Transverse colon (tissue), 4 donors: ENCODE data around the gene LMX1A. TPM values are rescaled to one million over a fixed set of nuclear protein-coding genes. Genes with fewer than 3 reads are reported as not detected.

ENCODE experiments used
- DNase-seq: peaks from one replicate; pipeline ENCODE4 v3.0.0-alpha.2; 2019
- H3K27ac ChIP-seq, 4 donors: fragments of 200-600 bp; sonication (generic); 2 replicates each; pipeline ENCODE4 v1.5.1; 2016 to 2018; ENCODE audit warnings: inconsistent platforms in 4 of 4
- H3K27me3 ChIP-seq: fragments of 200-600 bp; sonication (generic); 2 replicates; pipeline ENCODE4 v1.5.1; 2017; ENCODE audit warnings: inconsistent platforms
- H3K36me3 ChIP-seq, 4 donors: fragments of 200-600 bp; sonication (generic); 2 replicates each; pipeline ENCODE4 v1.5.1; 2017 to 2019; ENCODE audit warnings: inconsistent platforms in 4 of 4
- H3K4me1 ChIP-seq, 4 donors: fragments of 200-600 bp; sonication (generic); 2 replicates each; pipeline ENCODE4 v1.5.1; 2017 to 2020; ENCODE audit warnings: inconsistent platforms in 4 of 4
- H3K4me3 ChIP-seq, 4 donors: fragments of 200-600 bp; sonication (generic); 1 replicate in 1 of 4; 2 replicates in 3 of 4; pipeline versions ENCODE4 v1.5.1 to v1.6.1; 2017 to 2019; ENCODE audit warnings: inconsistent platforms in 4 of 4
- H3K9me3 ChIP-seq, 2 donors: fragments of 200-600 bp; sonication (generic); 2 replicates each; pipeline ENCODE4 v1.5.1; 2017 to 2019; ENCODE audit warnings: inconsistent platforms in 2 of 2
- EP300 ChIP-seq: sonication (generic); formaldehyde crosslinking; IDR thresholded peaks from one replicate; pipeline ENCODE4 v1.6.1; 2017; ENCODE audit warnings: antibody characterized with exemption, low read depth
- POLR2A ChIP-seq: fragments of 450-650 bp; IDR thresholded peaks from one replicate; pipeline ENCODE4 v1.6.1; 2016; ENCODE audit warnings: antibody characterized with exemption, mild to moderate bottlenecking, moderate library complexity
- POLR2AphosphoS5 ChIP-seq, 3 donors: sonication (generic); formaldehyde crosslinking; IDR thresholded peaks; one replicate each; pipeline ENCODE4 v1.6.1; 2016; ENCODE audit warnings: antibody characterized with exemption in 3 of 3
- WGBS, 2 donors: methylation state at CpG; one replicate each; pipeline ENCODE4 v1.1.5; 2018; ENCODE audit warnings: low coverage in 1 of 2; 5-methylcytosine and 5-hydroxymethylcytosine counted together
- in situ Hi-C, 4 donors: fragments of 200-750 bp; cut with MboI; loops; one replicate each; pipeline versions ENCODE4 v1.15.0 to v1.15.1; 2017; ENCODE audit warnings: low sequenced_read_pairs in 3 of 4, low pct_ligation_motif_present in 1 of 4, low pct_unique_long_range_greater_than_20kb in 1 of 4
- intact Hi-C: fragments of 100-400 bp; cut with DNase I; formaldehyde crosslinking; loops from one replicate; pipeline ENCODE4 v1.15.1; 2023; ENCODE audit warnings: low total_unique reads
- total RNA-seq, 4 donors: library from RNA; depleted of rRNA; stranded (reverse); fragments of >200 nt; gene quantifications; one replicate each; pipeline ENCODE4 v1.1.0, GENCODE V29; 2016
- TF ChIP-seq, protein P1 (sequence below), 5 experiments: fragments of 200-600 bp in 3 of 5; fragments of 450-650 bp in 2 of 5; sonication (generic) in 3 of 5; IDR thresholded peaks; 1 replicate in 2 of 5; 2 replicates in 3 of 5; pipeline ENCODE4 v1.5.1; 2016 to 2017; ENCODE audit warnings: antibody characterized with exemption in 5 of 5, inconsistent platforms in 3 of 5, mild to moderate bottlenecking in 2 of 5, moderate library complexity in 1 of 5

LMX1A gene
- total RNA-seq, 4 donors from 2014 or later = 0.41 to 0.79 TPM; not detected in 2

DNA sequence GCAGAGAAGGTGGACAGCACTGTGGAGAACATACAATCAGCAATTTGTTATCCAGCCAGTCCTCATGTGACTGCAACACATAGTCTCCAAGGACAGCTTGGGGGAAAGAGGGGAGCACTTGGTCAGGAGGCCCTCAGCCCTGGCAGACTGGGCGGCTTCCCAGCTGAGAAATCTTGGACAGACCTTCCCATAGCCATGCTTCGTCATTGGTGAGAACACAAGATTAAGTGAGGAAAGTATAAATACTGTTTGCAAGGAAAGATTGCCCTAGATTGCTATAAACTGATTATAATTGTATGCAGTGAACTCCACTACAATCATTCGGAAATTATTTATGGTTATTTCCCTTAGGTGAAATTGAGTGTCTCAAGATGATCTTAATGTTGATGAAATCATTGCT is 131.5 kb downstream of the LMX1A start:
- Histone ChIP-seq H3K4me3 (no peak overlapping the region), H3K36me3 (no peaks in the 10 kb centered on the region), H3K27me3 (no peaks in the 10 kb centered on the region), H3K4me1 (no peaks in the 10 kb centered on the region), H3K27ac (no peak overlapping the region), H3K9me3 (no peaks in the 10 kb centered on the region)
- no peak for DNase-seq
- WGBS, 2 donors = 72 to 100% methylated on average over 1 to 3 of the region's 3 CpGs
- in situ Hi-C loops (no loop called here), intact Hi-C loops (no loop called here)
- TF ChIP-seq POLR2A (no peak), EP300 (no peak), POLR2AphosphoS5 (IDR thresholded peaks at IDR 0.05) (no peak)
- TF ChIP-seq, protein P1, sequence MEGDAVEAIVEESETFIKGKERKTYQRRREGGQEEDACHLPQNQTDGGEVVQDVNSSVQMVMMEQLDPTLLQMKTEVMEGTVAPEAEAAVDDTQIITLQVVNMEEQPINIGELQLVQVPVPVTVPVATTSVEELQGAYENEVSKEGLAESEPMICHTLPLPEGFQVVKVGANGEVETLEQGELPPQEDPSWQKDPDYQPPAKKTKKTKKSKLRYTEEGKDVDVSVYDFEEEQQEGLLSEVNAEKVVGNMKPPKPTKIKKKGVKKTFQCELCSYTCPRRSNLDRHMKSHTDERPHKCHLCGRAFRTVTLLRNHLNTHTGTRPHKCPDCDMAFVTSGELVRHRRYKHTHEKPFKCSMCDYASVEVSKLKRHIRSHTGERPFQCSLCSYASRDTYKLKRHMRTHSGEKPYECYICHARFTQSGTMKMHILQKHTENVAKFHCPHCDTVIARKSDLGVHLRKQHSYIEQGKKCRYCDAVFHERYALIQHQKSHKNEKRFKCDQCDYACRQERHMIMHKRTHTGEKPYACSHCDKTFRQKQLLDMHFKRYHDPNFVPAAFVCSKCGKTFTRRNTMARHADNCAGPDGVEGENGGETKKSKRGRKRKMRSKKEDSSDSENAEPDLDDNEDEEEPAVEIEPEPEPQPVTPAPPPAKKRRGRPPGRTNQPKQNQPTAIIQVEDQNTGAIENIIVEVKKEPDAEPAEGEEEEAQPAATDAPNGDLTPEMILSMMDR (IDR thresholded peaks at IDR 0.05) = no peak

DNA sequence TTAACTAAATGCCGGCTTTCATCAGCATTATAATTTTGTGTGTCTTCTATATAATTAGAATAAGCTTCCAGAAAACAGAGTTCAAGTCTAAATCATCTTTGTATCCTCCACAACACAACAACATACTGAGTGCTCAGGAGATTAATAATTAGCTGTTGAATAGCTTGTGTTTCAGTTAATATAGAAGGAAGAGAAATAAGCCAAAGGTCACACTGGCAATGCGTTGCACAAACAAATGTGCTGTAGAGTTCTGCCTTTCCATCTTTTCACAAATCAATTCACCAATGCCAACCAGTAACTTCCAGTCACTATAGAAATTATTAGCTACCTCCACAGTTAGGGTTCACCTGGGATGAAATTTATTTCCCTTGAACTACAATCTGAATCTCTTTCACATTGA is 132.0 kb downstream of the LMX1A start:
- Histone ChIP-seq H3K27ac (no peak overlapping the region), H3K36me3 (no peaks in the 10 kb centered on the region), H3K9me3 (no peaks in the 10 kb centered on the region), H3K4me3 (no peak overlapping the region), H3K27me3 (no peaks in the 10 kb centered on the region), H3K4me1 (no peaks in the 10 kb centered on the region)
- in situ Hi-C loops (no loop called here), intact Hi-C loops (no loop called here)
- 88 to 96% methylated on average over 2 of the region's 2 CpGs for WGBS, 2 donors
- no peak for DNase-seq
- TF ChIP-seq EP300 (no peak), POLR2AphosphoS5 (IDR thresholded peaks at IDR 0.05) (no peak), POLR2A (no peak)
- TF ChIP-seq, protein P1 (IDR thresholded peaks at IDR 0.05) = no peak

DNA sequence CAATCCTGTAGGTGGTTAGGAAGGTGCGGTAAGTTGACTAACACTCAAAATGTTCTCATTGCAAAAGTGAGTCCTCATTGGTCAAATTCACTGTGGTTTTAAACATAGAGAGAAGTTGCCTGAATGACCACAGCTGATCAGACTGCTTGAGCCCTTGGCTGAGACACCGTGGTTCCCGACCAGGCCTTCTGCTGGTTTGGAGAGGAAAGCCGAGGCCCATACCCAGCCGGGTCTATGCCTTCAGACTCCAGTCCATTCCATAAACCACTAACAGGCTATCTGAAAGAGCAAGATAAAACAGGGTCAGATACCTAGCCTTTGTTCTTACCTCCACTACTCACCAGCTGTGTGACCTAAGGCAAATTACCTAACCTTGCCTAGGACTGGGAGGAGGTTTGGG is 133.9 kb downstream of the LMX1A start:
- H3K36me3 ChIP-seq = no peaks in the 10 kb centered on the region
- no peak overlapping the region for H3K4me3 ChIP-seq
- DNase-seq = no peak
- 83% methylated on average over 1 to 5 of the region's 5 CpGs for WGBS, 2 donors
- no peaks in the 10 kb centered on the region for H3K4me1 ChIP-seq
- H3K9me3 ChIP-seq = no peaks in the 10 kb centered on the region
- intact Hi-C loops = no loop called here
- H3K27ac ChIP-seq = no peak overlapping the region
- no peaks in the 10 kb centered on the region for H3K27me3 ChIP-seq
- TF ChIP-seq POLR2AphosphoS5 (IDR thresholded peaks at IDR 0.05) (no peak), POLR2A (no peak), EP300 (no peak)
- TF ChIP-seq, protein P1 (IDR thresholded peaks at IDR 0.05) = no peak
- in situ Hi-C loops = no loop called here

DNA sequence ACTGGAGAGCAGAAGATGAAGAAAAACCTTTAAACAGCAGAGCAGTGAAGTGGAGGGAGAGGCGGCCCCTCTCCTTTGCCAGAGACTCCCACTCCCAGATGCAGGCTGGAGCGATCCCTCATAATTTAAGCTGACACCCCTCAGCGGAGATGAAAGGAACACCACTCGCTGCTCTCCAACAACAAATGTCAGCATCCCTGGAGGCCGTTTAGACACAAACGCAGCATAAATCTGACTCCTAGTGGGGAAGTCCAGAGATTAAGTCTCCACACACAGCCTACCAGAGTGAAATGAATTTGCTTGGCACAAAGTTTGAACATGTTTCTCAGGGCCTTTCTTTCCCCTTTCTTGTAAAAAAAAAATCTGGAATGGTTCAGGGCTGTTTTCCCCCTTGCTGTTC is 137.8 kb downstream of the LMX1A start:
- Histone ChIP-seq H3K27me3 (no peaks in the 10 kb centered on the region), H3K4me1 (no peaks in the 10 kb centered on the region), H3K36me3 (no peaks in the 10 kb centered on the region), H3K9me3 (no peaks in the 10 kb centered on the region), H3K27ac (no peak overlapping the region), H3K4me3 (no peak overlapping the region)
- DNase-seq = no peak
- no peak for TF ChIP-seq POLR2A
- TF ChIP-seq EP300 = no peak
- TF ChIP-seq, protein P1 (IDR thresholded peaks at IDR 0.05) = no peak
- no peak for TF ChIP-seq POLR2AphosphoS5 (IDR thresholded peaks at IDR 0.05)
- 0 to 46% methylated on average over 1 to 6 of the region's 6 CpGs for whole genome bisulfite sequencing, 2 donors
- intact Hi-C loops (no loop called here), in situ Hi-C loops (no loop called here)
